GM19035 (cell line): ENCODE results near the gene ADAM19.
A peak's percentile ranks its signal among the peaks of the same experiment; 100 is the strongest.
"Not testable (repeated sequence)": the region's sequence is repeated elsewhere in the genome, so short reads cannot be mapped to it uniquely, and the experiment has no call there.

ENCODE experiments used
- ATAC-seq: cut with Tn5 transposase; IDR thresholded peaks from one replicate; pipeline ENCODE4 v1.9.1; 2021; ENCODE audit not compliant: unreplicated experiment

The ADAM19 gene

GRCh38 chr5:157486861-157487260, 88.7 kb downstream of the ADAM19 start:
- ATAC-seq = peak; percentile 40

DNA sequence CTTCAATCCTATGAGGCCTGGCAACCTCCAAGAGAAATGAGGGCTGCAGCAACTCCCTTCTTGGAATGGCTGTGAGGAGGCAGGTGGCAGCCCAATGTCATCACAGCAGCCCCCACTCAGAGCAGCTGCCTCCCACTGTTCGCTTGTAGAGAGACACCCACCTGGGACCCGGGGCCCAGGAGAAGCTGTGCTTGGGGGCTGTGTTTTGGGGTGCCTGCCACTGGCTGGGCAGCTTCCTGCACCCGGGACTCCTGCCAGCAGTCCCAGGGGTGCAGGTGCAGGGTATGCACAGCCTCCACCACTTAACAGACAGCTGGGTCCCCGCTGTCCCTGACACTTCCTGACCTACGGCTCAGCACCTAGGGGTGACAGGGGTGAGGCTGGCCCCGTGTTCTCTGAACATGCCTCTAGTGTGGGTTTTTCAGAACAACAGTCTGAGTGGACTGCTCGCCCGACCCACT, 89.3 kb downstream of the ADAM19 start:
- ATAC-seq = peak; percentile 57

DNA sequence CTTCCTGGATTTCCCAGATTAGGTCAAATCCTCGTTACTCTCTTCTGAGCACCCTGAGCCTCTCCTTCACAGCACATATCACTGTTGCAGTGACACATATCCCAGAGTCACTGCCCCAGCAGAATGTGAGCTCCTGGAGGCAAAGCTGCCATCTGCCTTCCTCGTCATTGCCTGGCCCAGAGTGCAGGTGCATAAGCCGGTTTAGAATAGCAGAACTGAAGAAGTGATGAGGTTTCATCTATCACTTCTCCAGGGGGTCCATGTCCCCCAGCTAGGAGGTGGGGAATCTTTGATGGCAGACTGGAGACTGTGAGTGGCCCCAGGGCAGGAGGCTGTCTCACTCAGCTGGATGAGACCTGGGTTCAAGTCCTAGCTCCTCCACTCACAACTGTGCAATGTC, 89.8 kb downstream of the ADAM19 start:
- ATAC-seq = peak; percentile 27

DNA sequence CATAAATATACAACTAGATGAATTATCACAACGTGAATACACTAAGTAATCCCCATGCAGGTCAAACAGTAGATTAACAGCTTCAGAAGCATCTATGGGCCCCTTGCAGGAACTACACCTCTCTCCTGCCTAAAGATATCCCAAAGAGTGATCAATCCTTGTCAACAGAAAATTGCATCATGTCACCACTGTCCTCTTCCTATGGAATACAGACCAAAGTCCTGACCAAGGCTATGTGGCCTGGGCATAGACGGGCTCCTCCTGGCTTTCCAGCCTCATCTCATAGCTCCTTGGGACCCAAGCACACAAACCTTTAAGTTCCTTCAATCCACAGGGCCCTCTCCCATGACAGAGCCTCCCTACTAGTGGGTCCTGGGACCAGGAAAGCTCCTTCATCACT, 90.2 kb downstream of the ADAM19 start:
- ATAC-seq = no peak

GRCh38 chr5:157484768-157485167, 90.8 kb downstream of the ADAM19 start:
- ATAC-seq = no peak

DNA sequence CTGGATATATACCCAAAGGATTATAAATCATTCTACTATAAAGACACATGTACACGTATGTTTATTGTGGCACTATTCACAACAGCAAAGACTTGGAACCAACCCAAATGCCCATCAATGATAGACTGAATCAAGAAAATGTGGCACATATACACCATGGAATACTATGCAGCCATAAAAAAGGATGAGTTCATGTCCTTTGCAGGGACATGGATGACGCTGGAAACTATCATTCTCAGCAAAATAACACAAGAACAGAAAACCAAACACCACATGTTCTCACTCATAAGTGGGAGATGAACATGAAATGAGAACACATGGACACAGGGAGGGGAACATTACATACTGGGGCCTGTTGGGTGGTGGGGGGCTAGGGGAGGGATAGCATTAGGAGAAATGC, 92.9 kb downstream of the ADAM19 start:
- ATAC-seq = not testable (repeated sequence)

GRCh38 chr5:157481666-157482065, 93.9 kb downstream of the ADAM19 start:
- no peak for ATAC-seq

- ATAC-seq = no peak
Observed at GRCh38 chr5:157481265-157481664, 94.3 kb downstream of the ADAM19 start.

GRCh38 chr5:157479612-157480510, 95.7 kb downstream of the ADAM19 start:
- ATAC-seq = no peak

- ATAC-seq = no peak
Observed at GRCh38 chr5:157479166-157479565, 96.4 kb downstream of the ADAM19 start.

DNA sequence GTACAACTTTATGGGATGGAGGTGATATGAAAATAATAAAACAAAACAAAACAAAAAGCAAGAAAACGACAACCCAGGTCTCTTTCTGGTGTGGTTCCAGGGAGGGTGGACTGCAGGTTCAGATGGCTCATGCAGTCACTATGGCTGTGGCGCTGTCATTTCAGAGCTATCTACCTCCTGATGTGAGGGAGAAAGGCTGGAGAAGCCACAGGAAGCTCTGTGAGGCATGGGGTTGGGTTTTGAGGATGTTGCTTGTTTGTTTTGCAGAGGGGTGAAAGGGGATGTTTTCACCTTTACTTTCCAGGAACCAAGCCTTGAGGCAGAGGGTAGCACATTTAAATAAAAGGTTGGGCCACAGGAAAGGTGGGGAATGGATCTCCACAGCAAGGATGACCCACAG, 96.8 kb downstream of the ADAM19 start:
- ATAC-seq = no peak

DNA sequence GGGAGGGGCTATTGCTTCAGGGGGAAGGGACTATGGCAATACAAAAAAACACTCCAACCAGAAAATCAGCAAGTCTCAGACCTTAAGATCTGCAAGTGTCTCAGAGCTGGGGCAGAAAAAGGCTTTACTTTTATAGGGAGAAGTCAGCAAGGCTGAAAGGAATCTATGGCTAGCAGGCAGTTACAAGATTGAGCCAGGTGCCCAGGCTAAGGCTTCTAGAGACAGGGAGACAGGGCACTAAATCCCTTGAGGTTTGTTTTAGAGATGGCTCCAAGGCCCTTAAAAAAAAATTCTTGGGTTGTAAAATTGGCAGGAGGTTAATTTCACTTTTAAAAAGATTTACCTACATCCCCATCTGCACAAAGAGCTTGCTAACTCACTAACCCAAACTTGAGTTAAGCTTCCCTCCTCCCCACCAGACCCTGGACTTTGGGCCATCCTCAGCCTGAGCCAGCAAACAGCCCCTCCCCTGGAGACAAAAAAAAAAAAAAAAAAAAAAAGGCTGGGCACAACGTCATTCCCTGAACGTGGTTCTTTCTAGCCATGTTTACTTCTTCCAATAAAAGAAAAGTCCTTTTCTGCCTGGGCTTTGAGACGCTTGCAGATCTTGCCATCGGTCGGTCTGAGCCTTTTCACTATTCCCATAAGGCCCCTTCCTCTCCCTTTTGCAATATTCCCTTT, 97.6 kb downstream of the ADAM19 start:
- ATAC-seq = no peak

GRCh38 chr5:157476702-157477408, 98.7 kb downstream of the ADAM19 start:
- no peak for ATAC-seq

DNA sequence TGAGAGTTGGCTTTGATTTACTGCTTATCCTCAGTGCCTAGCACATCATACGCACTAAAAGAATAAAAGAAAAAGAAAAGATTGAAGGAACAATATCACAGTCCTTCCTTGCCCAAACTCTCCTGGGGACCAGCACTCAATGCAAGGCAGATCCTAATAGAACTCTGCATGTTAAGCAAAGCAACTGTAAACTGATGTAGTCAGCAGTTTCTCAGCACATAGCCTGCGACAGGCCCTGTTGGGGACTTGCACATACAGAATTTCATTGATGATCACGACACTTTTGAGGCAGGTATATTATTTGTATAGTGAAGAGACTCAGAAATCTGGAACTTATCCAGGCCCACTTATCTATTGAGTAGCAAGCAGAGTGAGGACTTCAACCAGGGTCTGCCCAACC, 100.1 kb downstream of the ADAM19 start:
- ATAC-seq = no peak

DNA sequence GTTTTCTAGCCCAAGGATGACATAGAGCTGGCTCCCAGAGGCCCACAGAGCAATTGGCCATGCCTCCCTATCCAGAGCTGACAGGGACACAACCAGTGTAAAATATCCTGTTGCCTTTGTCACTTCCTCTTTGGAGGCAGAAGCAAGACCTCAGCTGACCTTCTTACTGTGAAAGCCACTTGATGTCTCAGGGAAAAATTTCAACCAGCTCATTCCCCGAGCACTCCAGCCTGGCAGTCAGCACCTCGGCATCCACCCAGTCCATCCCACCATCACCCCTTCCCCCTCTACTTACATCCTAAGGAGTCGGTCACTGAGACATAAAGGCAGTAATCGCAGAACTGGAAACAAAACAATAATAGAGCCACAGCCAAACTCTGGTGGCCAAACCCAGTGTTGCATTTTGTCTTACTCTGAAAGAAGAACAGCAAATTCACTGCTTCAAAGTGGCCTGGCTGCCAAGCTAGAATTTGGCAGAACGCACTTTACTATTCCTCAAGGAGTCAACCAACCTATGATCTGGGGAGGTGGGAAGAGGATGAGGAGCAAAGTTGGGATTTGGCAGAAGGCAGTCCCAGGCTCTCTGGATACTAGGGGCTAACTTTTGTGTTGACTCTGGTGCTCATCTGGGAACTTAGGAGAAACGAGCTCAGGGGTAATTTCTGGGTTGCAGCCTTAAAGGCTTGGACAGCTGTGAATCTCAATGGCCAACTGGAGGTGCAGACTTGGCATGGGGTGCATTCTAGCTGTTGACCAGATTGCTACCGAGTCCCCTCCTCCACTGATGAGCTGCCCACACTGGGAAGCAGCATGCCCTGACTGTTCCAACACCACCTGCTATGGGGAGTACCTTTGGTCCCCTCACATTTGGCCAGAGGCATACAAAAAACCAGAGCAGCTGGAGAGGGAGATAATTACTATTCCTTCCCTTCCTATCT, 101.9 kb downstream of the ADAM19 start:
- ATAC-seq = no peak

DNA sequence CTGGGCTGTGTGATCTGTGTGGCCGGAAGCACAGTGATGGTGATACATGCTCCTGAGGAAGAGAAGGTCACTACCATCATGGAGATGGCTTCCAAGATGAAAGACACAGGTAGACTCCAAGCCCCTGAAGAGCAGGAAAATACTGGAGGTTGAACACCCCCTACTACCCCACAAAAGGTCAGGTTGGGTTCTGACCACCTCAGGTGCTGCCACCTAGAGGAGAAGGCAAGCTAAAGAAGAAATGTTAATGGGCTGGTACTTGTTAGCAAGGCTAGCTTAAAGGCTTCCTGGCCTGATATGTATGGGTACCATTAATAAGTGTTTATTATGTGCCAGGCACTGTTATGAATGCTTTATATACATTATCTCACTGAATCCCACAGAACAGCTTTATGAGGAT, 103.9 kb downstream of the ADAM19 start:
- no peak for ATAC-seq

GRCh38 chr5:157470631-157471030, 104.9 kb downstream of the ADAM19 start:
- ATAC-seq = no peak

DNA sequence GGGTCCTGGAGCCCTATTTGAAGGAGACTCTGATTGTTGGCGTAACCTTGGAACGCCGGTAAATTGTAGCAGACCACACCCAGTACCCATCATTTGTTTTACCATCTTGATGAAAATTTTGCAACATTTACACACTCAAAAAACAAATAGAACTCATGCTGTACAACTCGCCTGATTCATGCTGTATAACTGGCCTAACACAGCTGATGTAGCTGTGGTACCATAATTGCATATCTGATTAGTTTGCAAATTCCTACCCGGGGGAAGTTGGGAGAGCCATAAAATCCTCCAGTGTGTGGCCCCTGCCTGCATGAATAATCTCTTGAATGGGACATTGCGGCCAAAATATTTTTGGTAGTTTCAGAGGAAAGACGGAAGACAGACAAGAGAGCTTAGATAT, 105.9 kb downstream of the ADAM19 start:
- no peak for ATAC-seq

DNA sequence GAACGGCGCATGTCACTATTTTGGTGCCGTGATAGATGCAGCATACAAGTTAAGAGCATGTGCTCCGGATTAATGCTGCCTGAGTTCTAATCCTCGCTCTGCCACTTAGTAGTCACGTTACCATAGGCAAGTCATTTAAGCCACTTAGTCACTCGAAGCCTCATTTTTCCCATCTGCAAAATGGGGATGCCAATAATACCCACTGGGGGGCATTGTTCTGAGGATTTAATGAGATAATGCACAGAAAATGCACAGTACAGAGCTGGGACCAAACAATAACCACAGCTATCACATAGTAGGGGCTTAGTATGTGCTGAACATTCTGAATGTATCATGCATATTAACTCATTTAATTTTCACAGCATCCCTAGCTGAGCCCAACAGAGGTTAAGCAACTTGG, 106.5 kb downstream of the ADAM19 start:
- no peak for ATAC-seq

DNA sequence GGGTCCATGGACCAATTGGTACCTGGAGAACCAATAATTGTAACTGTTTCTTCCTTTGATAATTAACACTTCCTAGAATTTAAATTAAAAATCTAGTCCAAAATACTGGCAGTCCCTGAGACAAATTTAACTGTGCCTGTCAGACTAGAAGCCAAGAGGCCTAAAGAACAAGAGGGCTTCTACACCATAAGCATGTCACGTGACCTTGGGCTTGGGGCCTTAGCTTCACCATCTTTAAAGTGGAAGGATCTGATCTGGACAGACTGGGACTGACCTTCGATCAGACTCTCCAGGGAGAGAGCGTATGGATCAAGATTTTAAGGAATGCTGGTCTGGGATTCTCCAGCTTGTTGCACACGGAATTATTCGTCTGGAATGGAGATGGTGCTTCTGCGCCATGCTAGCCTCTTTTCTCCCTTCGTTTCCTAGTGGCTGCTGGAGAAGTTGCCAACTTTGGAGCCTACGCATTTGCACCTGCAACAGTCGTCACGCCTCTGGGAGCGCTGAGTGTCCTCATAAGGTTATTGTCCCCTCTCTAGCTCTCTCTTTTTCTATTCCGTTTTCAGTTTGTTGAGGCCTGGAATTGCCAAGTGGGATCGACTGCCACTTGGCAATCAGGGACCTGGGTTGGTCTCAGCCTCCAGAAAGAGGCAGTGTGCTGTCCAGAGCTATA, 107.1 kb downstream of the ADAM19 start:
- no peak for ATAC-seq
